Panc1 (cell line): ENCODE results near the gene KRTAP4-4. TPM values are rescaled to one million over a fixed set of nuclear protein-coding genes. Genes with fewer than 3 reads are reported as not detected.

ENCODE experiments used
- ATAC-seq: fragments of 200-7000 bp; cut with Tn5 transposase; 2 replicates; pipeline ENCODE4 v1.9.1; 2020; ENCODE audit warnings: mild to moderate bottlenecking, moderate library complexity
- BruUV-seq: library from RNA; stranded (reverse); fragments of 400-500 nt; replicated peaks from 2 replicates; lab custom pipeline; 2021; lab: Mats Ljungman, UMichigan
- CTCF ChIA-PET: fragments of 300-600 bp; sonication (Branson Sonifier 250); formaldehyde crosslinking; loops from one replicate; lab custom pipeline; 2022; ENCODE audit warnings: antibody characterized with exemption; lab: Charles Lee
- POLR2A ChIA-PET: fragments of 300-600 bp; sonication (Branson Sonifier 250); formaldehyde crosslinking; loops from one replicate; lab custom pipeline; 2022; ENCODE audit warnings: antibody characterized with exemption; lab: Charles Lee
- DNase-seq: peaks from one replicate; pipeline ENCODE4 v3.0.0-alpha.2; 2010; ENCODE audit warnings: low read depth, low spot score
- H3K27ac ChIP-seq: 2 replicates; pipeline ENCODE4 v1.5.1; 2011; ENCODE audit warnings: mild to moderate bottlenecking, low read length, inconsistent platforms
- H3K27me3 ChIP-seq: fragments of 200-500 bp; sonication (Bioruptor generic); 2 replicates; pipeline ENCODE4 v1.6.0; 2014; ENCODE audit warnings: low read length, inconsistent platforms; ENCODE audit not compliant: control insufficient read depth, insufficient read depth
- H3K36me3 ChIP-seq: fragments of 200-500 bp; sonication (Bioruptor generic); 2 replicates; pipeline ENCODE4 v1.5.1; 2014; ENCODE audit warnings: inconsistent platforms, mild to moderate bottlenecking, low read length, moderate library complexity; ENCODE audit not compliant: control insufficient read depth, insufficient read depth
- H3K4me1 ChIP-seq: 2 replicates; pipeline ENCODE4 v1.5.1; 2011; ENCODE audit warnings: inconsistent platforms, mild to moderate bottlenecking, low read length, moderate library complexity; ENCODE audit not compliant: control insufficient read depth, insufficient read depth
- H3K4me3 ChIP-seq, 2 experiments: 2 replicates each; pipeline ENCODE4 v1.5.1; 2011 to 2012; ENCODE audit warnings: low read depth in 2 of 2, low read length in 2 of 2, mild to moderate bottlenecking in 2 of 2, inconsistent platforms in 1 of 2, moderate library complexity in 1 of 2
- H3K9me3 ChIP-seq: fragments of 200-500 bp; sonication (Bioruptor generic); 2 replicates; pipeline ENCODE4 v1.5.1; 2014; ENCODE audit warnings: low read depth, mild to moderate bottlenecking, inconsistent platforms, low read length, moderate library complexity; ENCODE audit not compliant: control insufficient read depth, insufficient read depth
- POLR2AphosphoS5 ChIP-seq: IDR thresholded peaks from 2 replicates; pipeline ENCODE4 v1.6.1; 2012; ENCODE audit warnings: mild to moderate bottlenecking, low read depth, low read length, moderate library complexity
- SIN3A ChIP-seq: IDR thresholded peaks from 2 replicates; pipeline ENCODE4 v1.6.1; 2012; ENCODE audit warnings: low read depth, mild to moderate bottlenecking, low read length, moderate library complexity, borderline replicate concordance; ENCODE audit not compliant: insufficient read depth
- TCF7L2 ChIP-seq: IDR thresholded peaks from 2 replicates; pipeline ENCODE4 v1.6.1; 2011; ENCODE audit warnings: mild to moderate bottlenecking, low read depth, low read length, inconsistent platforms
- in situ Hi-C: cut with HindIII; loops from 2 replicates; pipeline ENCODE4 v1.10.0; 2016; ENCODE audit warnings: low sequenced_read_pairs, low pct_unique_long_range_greater_than_20kb
- intact Hi-C: fragments of 100-400 bp; cut with micrococcal nuclease; formaldehyde crosslinking; loops from one replicate; pipeline ENCODE4 v1.10.0; 2022; ENCODE audit not compliant: unreplicated experiment
- total RNA-seq: library from RNA; stranded (reverse); gene quantifications from one replicate; pipeline ENCODE4 v1.2.1, GENCODE V29; 2021; ENCODE audit not compliant: unreplicated experiment
- TF ChIP-seq, protein P1 (sequence below): fragments of 450-650 bp; IDR thresholded peaks from 2 replicates; pipeline ENCODE4 v1.5.1; 2017; ENCODE audit warnings: mild to moderate bottlenecking
- TF ChIP-seq, protein P2 (sequence below), 2 experiments: IDR thresholded peaks; 2 replicates each; pipeline ENCODE4 v1.6.1; 2011 to 2012; ENCODE audit warnings: low read depth in 2 of 2, control low read depth in 1 of 2, low read length in 1 of 2, mild to moderate bottlenecking in 1 of 2, moderate library complexity in 1 of 2; ENCODE audit not compliant: insufficient read depth in 1 of 2

KRTAP4-4 gene
- total RNA-seq, 1 experiment from 2014 or later: not detected

DNA sequence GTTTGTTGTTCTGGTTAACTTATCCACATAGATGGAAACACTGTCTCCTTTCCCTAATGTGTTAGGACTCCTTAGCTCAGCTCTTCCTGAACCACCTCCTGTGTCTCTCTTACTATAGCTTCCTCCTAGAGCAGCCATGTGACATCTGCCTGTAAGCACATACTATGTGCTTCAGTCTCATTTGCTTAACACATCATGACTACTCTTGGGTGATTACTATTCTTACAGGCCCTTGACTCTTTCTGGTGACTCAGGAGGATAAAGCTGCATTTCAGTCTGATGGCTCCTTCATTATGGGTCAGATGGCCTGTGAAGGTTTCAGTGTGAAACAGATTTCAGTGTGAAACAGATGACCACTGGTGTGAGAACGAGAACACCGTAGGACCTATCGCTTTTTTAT is 17.8 kb upstream of the KRTAP4-4 start:
- no peak for DNase-seq
- TF ChIP-seq SIN3A: no peak
- TF ChIP-seq TCF7L2: no peak
- TF ChIP-seq, protein P1, sequence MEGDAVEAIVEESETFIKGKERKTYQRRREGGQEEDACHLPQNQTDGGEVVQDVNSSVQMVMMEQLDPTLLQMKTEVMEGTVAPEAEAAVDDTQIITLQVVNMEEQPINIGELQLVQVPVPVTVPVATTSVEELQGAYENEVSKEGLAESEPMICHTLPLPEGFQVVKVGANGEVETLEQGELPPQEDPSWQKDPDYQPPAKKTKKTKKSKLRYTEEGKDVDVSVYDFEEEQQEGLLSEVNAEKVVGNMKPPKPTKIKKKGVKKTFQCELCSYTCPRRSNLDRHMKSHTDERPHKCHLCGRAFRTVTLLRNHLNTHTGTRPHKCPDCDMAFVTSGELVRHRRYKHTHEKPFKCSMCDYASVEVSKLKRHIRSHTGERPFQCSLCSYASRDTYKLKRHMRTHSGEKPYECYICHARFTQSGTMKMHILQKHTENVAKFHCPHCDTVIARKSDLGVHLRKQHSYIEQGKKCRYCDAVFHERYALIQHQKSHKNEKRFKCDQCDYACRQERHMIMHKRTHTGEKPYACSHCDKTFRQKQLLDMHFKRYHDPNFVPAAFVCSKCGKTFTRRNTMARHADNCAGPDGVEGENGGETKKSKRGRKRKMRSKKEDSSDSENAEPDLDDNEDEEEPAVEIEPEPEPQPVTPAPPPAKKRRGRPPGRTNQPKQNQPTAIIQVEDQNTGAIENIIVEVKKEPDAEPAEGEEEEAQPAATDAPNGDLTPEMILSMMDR: no peak
- no peak for TF ChIP-seq POLR2AphosphoS5
- TF ChIP-seq, protein P2, sequence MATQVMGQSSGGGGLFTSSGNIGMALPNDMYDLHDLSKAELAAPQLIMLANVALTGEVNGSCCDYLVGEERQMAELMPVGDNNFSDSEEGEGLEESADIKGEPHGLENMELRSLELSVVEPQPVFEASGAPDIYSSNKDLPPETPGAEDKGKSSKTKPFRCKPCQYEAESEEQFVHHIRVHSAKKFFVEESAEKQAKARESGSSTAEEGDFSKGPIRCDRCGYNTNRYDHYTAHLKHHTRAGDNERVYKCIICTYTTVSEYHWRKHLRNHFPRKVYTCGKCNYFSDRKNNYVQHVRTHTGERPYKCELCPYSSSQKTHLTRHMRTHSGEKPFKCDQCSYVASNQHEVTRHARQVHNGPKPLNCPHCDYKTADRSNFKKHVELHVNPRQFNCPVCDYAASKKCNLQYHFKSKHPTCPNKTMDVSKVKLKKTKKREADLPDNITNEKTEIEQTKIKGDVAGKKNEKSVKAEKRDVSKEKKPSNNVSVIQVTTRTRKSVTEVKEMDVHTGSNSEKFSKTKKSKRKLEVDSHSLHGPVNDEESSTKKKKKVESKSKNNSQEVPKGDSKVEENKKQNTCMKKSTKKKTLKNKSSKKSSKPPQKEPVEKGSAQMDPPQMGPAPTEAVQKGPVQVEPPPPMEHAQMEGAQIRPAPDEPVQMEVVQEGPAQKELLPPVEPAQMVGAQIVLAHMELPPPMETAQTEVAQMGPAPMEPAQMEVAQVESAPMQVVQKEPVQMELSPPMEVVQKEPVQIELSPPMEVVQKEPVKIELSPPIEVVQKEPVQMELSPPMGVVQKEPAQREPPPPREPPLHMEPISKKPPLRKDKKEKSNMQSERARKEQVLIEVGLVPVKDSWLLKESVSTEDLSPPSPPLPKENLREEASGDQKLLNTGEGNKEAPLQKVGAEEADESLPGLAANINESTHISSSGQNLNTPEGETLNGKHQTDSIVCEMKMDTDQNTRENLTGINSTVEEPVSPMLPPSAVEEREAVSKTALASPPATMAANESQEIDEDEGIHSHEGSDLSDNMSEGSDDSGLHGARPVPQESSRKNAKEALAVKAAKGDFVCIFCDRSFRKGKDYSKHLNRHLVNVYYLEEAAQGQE (IDR thresholded peaks at IDR 0.05; ENCODE audit: insufficient read depth in 1 of 2, low read depth in 2 of 2, low read length in 1 of 2): no peak
- no TSS peak for BruUV-seq
- Histone ChIP-seq H3K27ac (no peak overlapping the region), H3K9me3 (no peaks in the 10 kb centered on the region), H3K4me1 (no peaks in the 10 kb centered on the region), H3K36me3 (no peaks in the 10 kb centered on the region), H3K27me3 (peaks cover 15% of the 10 kb centered on the region), H3K4me3 (no peak overlapping the region)
- no peak for ATAC-seq
- ChIA-PET POLR2A (no interaction called here), CTCF (no interaction called here)
- intact Hi-C loops: no loop called here
- in situ Hi-C loops: no loop called here

DNA sequence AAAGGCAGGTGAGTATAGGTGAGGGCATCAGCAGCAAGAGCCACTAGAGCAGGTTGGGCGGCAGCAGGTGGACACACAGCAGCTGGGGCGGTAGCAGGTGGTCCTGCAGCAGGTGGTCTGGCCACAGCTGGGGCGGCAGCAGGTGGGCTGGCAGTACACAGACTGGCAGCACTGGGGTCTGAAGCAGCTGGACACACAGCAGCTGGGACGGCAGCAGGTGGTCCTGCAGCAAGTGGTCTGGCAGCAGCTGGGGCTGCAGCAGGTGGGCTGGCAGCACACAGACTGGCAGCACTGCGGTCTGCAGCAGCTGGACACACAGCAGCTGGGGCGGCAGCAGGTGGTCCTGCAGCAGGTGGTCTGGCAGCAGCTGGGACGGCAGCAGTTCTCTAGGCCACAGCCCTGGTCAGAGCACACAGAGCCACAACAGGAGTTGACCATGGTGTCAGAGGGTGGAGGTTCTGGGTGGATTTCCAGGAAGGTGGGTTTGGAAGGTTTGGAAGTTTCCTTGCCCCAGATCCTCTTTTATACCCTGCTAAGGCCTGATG is 17.3 kb upstream of the KRTAP4-4 start, which contains the start of gene KRTAP4-2:
KRTAP4-2 (minus strand) TSS at position 495 of the 545 bp plus-strand sequence; CDS start at position 438, 57 bp downstream.
- TF ChIP-seq, protein P1: no peak
- TF ChIP-seq POLR2AphosphoS5 (no peak), SIN3A (no peak), TCF7L2 (no peak)
- TF ChIP-seq, protein P2 (IDR thresholded peaks at IDR 0.05; ENCODE audit: insufficient read depth in 1 of 2, low read depth in 2 of 2, low read length in 1 of 2): no peak
- H3K4me3 ChIP-seq: no peak within 1 kb of the TSS
- ChIA-PET POLR2A (no interaction called here), CTCF (no interaction called here)
- H3K27ac ChIP-seq: no peak within 1 kb of the TSS
- no peaks in the 10 kb centered on the region for H3K36me3 ChIP-seq
- H3K27me3 ChIP-seq: peaks cover 15% of the 10 kb centered on the region
- in situ Hi-C loops: no loop called here
- ATAC-seq (no peak), DNase-seq (no peak)
- intact Hi-C loops: no loop called here
- no TSS peak for BruUV-seq
- no peaks in the 10 kb centered on the region for H3K4me1 ChIP-seq
- H3K9me3 ChIP-seq: no peaks in the 10 kb centered on the region
